AG09309 (cell line): Measurements from ENCODE around the gene BLM.
A peak's percentile ranks its signal among the peaks of the same experiment; 100 is the strongest.

ENCODE experiments used
- DNase-seq: peaks from one replicate; pipeline ENCODE4 v3.0.0-alpha.2; 2010; ENCODE audit warnings: low read depth
- H3K4me3 ChIP-seq: 2 replicates; pipeline ENCODE4 v1.5.1; 2011; ENCODE audit warnings: mild to moderate bottlenecking, low read depth, low read length, moderate library complexity; ENCODE audit not compliant: control insufficient read depth
- CTCF ChIP-seq: IDR thresholded peaks from 2 replicates; pipeline ENCODE4 v1.5.1; 2011; ENCODE audit warnings: mild to moderate bottlenecking, low read depth, low read length, inconsistent platforms; ENCODE audit not compliant: insufficient read depth, control insufficient read depth; ENCODE audit errors: missing control alignments

Gene BLM

GRCh38 chr15:90691369-90691768 is 25.8 kb upstream of the BLM start:
- TF ChIP-seq CTCF: peak; percentile 15
- no peak for DNase-seq
- no peak overlapping the region for H3K4me3 ChIP-seq

DNA sequence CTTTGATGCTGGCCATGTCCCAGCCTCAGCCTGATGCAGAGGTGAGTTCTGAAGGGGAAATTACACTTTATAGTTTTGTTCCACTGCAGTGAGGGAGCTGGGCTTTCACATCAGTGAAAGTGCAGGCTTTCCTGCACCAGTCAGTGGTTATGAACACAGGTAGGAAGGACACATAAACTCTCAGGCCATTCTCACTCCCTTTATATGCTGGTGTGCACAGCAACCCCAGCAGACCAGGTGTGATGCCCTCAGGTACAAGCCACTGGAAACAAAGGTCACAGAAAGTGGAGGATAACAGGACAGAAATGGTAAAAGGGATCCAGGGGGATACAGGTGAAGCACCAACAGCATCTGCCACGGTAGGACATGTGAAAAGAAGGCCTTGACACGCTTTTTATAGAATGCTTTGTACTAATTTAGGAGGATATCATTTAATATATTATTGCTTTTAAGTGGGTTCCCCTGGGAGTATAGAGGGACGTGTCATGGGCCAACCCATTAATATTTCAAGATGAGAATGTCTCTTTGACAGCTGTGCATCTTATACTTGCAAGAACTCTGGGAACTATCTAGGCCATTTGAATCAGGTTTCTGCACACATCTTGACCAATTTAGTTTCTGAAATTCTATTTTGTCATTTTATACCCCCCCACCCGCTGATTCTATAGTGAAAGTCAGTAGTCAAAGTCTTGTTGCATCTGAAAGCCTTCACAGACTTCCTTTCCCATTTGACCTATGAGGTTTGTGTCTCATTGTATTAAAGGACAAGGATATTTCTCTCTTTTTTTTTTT is 25.0 kb upstream of the BLM start:
- DNase-seq: no peak
- no peak overlapping the region for H3K4me3 ChIP-seq
- TF ChIP-seq CTCF: no peak

DNA sequence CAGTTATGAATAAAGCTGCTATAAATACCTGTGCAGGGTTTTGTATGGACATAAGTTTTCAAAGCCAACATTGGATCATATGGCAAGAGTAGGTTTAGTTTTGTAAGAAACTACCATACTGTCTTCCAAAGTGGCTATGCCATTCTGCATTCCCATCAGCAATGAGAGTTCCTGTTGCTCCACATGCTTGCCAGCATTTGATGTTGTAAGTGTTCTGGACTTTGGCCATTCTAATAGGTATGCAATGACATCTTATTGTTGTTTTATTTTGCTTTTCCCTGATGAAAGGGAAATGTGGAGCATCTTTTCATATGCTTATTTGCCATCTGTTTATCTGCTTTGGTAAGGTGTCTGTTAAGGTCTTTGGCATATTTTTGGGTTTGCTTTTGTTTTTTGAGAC is 22.2 kb upstream of the BLM start:
- no peak overlapping the region for H3K4me3 ChIP-seq
- no peak for DNase-seq
- no peak for TF ChIP-seq CTCF

DNA sequence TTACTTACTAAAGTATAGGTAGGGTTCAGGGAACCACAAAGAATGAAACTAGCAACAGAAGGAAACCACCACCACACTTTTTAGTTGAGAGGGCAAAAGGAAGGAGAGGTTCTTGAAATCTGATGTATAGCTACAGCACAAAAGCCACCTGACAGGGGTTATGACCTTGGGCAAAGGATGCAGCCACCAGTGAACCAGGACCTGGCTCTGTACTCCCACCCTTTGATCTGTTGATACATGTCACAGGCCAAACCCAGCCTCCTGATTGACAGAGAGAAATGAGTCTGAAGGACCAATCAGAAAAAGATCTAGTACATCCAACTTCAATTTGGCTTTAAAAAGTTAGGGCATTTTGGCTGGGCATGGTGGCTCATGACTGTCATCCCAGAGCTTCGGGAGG is 20.0 kb upstream of the BLM start:
- no peak for TF ChIP-seq CTCF
- no peak for DNase-seq

DNA sequence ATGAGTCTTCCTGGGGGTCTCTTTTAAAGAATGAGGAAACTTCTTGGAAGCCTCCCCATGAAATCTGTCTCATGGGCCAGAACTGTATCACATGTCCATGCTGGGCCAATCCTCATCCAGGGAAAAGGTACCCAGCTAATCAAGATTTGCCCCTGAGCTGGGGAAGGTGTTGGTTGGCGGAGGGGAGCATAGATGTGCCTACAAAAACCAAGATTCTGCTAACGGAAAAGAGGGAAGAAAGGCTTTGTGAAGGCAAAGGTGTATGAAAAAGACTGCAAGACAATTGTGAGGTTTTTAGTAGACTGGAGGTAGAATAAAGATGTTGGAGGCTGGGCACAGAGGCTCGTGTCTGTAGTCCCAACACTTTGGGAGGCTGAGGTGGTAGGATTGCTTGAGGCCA is 18.5 kb upstream of the BLM start:
- TF ChIP-seq CTCF: no peak
- H3K4me3 ChIP-seq: no peak overlapping the region
- DNase-seq: no peak

More for the DNA sequence above, 20.0 kb upstream of the BLM start:
- no peak overlapping the region for H3K4me3 ChIP-seq

GRCh38 chr15:90701048-90701447 is 16.1 kb upstream of the BLM start:
- DNase-seq: no peak

More at GRCh38 chr15:90701048-90701447, 16.1 kb upstream of the BLM start:
- no peak for TF ChIP-seq CTCF
- no peak overlapping the region for H3K4me3 ChIP-seq
